GM12864 (cell line): ENCODE measurements around the gene WLS.
"Not testable (repeated sequence)": the region's sequence is repeated elsewhere in the genome, so short reads cannot be mapped to it uniquely, and the experiment has no call there.

ENCODE experiments used
- DNase-seq: peaks from one replicate; pipeline ENCODE4 v3.0.0-alpha.2; 2011; ENCODE audit warnings: low read depth
- H3K4me3 ChIP-seq: 2 replicates; pipeline ENCODE4 v1.5.1; 2011; ENCODE audit warnings: mild to moderate bottlenecking, low read depth, low read length, control low read depth
- CTCF ChIP-seq: IDR thresholded peaks from 2 replicates; pipeline ENCODE4 v1.5.1; 2011; ENCODE audit warnings: low read depth, mild to moderate bottlenecking, moderate library complexity, low read length, control low read depth, inconsistent platforms; ENCODE audit errors: missing control alignments

WLS gene

GRCh38 chr1:68178821-68179490 lies 53.4 kb downstream of the WLS start:
- peak; percentile 16 for DNase-seq
- no peak for TF ChIP-seq CTCF
- no peak overlapping the region for H3K4me3 ChIP-seq

GRCh38 chr1:68175621-68176398 lies 56.5 kb downstream of the WLS start:
- no peak overlapping the region for H3K4me3 ChIP-seq
- no peak for DNase-seq
- no peak for TF ChIP-seq CTCF

GRCh38 chr1:68174738-68175113 lies 57.6 kb downstream of the WLS start:
- H3K4me3 ChIP-seq: no peak overlapping the region
- no peak for DNase-seq
- no peak for TF ChIP-seq CTCF

- no peak for TF ChIP-seq CTCF
- no peak for DNase-seq
- H3K4me3 ChIP-seq: no peak overlapping the region
These were observed 58.2 kb downstream of the WLS start for GRCh38 chr1:68173936-68174737.

- no peak overlapping the region for H3K4me3 ChIP-seq
- no peak for DNase-seq
- no peak for TF ChIP-seq CTCF
These were observed 58.9 kb downstream of the WLS start for GRCh38 chr1:68173283-68173935.

GRCh38 chr1:68171795-68172194 lies 60.5 kb downstream of the WLS start:
- not testable (repeated sequence) for DNase-seq, H3K4me3 ChIP-seq
